HEK293 (cell line): Measurements from ENCODE around the gene KPNA6.
"Not testable (repeated sequence)": the region's sequence is repeated elsewhere in the genome, so short reads cannot be mapped to it uniquely, and the experiment has no call there.

Source experiments
- ZBTB17 ChIP-seq: fragments of 450-650 bp; formaldehyde crosslinking; IDR thresholded peaks from 2 replicates; pipeline ENCODE4 v1.5.1; 2016; ENCODE audit warnings: missing biosample characterization, missing genetic modification characterization
- ZIC2 ChIP-seq: fragments of 450-650 bp; formaldehyde crosslinking; IDR thresholded peaks from 2 replicates; pipeline ENCODE4 v1.5.1; 2016; ENCODE audit warnings: missing biosample characterization, missing genetic modification characterization
- ZNF121 ChIP-seq: fragments of 450-650 bp; formaldehyde crosslinking; IDR thresholded peaks from 2 replicates; pipeline ENCODE4 v1.5.1; 2016; ENCODE audit warnings: missing biosample characterization, missing genetic modification characterization
- ZNF146 ChIP-seq: fragments of 450-650 bp; formaldehyde crosslinking; IDR thresholded peaks from 2 replicates; pipeline ENCODE4 v1.5.1; 2016; ENCODE audit warnings: missing biosample characterization, missing genetic modification characterization
- TF ChIP-seq, protein P1 (sequence below): fragments of 450-650 bp; formaldehyde crosslinking; IDR thresholded peaks from 2 replicates; pipeline ENCODE4 v1.5.1; 2016; ENCODE audit warnings: missing biosample characterization, missing genetic modification characterization
- TF ChIP-seq, protein P2 (sequence below): fragments of 450-650 bp; formaldehyde crosslinking; IDR thresholded peaks from 2 replicates; pipeline ENCODE4 v1.5.1; 2016; ENCODE audit warnings: missing biosample characterization, missing genetic modification characterization
- TF ChIP-seq, protein P3 (sequence below): fragments of 450-650 bp; formaldehyde crosslinking; IDR thresholded peaks from 2 replicates; pipeline ENCODE4 v1.5.1; 2016; ENCODE audit warnings: missing biosample characterization, missing genetic modification characterization

DNA sequence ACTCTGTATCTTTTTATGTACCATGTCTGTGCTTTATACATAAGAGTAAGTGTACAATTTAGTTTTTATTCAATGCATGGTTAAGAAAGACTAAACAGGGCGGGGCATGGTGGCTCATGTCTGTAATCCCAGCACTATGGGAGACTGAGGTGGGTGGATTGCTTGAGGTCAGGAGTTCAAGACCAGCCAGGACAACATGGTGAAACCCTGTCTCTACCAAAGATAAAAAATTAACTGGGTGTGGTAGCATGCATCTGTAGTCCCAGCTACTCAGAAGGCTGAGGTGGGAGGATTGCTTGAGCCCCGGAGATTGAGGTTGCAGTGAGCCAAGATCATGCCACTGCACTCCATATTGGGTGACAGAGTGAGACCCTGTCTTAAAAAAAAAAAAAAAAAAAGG lies 15.5 kb downstream of the KPNA6 start:
- TF ChIP-seq, protein P1, sequence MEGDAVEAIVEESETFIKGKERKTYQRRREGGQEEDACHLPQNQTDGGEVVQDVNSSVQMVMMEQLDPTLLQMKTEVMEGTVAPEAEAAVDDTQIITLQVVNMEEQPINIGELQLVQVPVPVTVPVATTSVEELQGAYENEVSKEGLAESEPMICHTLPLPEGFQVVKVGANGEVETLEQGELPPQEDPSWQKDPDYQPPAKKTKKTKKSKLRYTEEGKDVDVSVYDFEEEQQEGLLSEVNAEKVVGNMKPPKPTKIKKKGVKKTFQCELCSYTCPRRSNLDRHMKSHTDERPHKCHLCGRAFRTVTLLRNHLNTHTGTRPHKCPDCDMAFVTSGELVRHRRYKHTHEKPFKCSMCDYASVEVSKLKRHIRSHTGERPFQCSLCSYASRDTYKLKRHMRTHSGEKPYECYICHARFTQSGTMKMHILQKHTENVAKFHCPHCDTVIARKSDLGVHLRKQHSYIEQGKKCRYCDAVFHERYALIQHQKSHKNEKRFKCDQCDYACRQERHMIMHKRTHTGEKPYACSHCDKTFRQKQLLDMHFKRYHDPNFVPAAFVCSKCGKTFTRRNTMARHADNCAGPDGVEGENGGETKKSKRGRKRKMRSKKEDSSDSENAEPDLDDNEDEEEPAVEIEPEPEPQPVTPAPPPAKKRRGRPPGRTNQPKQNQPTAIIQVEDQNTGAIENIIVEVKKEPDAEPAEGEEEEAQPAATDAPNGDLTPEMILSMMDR (tag by site-specific recombination) = not testable (repeated sequence)
- not testable (repeated sequence) for TF ChIP-seq ZNF146, ZNF121, ZIC2, ZBTB17 (tag by site-specific recombination)
- TF ChIP-seq, protein P2, sequence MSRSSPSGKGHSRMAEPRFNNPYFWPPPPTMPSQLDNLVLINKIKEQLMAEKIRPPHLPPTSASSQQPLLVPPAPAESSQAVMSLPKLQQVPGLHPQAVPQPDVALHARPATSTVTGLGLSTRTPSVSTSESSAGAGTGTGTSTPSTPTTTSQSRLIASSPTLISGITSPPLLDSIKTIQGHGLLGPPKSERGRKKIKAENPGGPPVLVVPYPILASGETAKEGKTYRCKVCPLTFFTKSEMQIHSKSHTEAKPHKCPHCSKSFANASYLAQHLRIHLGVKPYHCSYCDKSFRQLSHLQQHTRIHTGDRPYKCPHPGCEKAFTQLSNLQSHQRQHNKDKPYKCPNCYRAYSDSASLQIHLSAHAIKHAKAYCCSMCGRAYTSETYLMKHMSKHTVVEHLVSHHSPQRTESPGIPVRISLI (tag by site-specific recombination) = not testable (repeated sequence)
- TF ChIP-seq, protein P3, sequence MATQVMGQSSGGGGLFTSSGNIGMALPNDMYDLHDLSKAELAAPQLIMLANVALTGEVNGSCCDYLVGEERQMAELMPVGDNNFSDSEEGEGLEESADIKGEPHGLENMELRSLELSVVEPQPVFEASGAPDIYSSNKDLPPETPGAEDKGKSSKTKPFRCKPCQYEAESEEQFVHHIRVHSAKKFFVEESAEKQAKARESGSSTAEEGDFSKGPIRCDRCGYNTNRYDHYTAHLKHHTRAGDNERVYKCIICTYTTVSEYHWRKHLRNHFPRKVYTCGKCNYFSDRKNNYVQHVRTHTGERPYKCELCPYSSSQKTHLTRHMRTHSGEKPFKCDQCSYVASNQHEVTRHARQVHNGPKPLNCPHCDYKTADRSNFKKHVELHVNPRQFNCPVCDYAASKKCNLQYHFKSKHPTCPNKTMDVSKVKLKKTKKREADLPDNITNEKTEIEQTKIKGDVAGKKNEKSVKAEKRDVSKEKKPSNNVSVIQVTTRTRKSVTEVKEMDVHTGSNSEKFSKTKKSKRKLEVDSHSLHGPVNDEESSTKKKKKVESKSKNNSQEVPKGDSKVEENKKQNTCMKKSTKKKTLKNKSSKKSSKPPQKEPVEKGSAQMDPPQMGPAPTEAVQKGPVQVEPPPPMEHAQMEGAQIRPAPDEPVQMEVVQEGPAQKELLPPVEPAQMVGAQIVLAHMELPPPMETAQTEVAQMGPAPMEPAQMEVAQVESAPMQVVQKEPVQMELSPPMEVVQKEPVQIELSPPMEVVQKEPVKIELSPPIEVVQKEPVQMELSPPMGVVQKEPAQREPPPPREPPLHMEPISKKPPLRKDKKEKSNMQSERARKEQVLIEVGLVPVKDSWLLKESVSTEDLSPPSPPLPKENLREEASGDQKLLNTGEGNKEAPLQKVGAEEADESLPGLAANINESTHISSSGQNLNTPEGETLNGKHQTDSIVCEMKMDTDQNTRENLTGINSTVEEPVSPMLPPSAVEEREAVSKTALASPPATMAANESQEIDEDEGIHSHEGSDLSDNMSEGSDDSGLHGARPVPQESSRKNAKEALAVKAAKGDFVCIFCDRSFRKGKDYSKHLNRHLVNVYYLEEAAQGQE = not testable (repeated sequence)
